ENCODE measurements around the gene TNKS2. TPM values are rescaled to one million over a fixed set of nuclear protein-coding genes. Genes with fewer than 3 reads are reported as not detected.

Gene TNKS2
- total RNA-seq, 4 donors from 2014 or later: 40.5 to 70.0 (median 57.4) TPM

DNA sequence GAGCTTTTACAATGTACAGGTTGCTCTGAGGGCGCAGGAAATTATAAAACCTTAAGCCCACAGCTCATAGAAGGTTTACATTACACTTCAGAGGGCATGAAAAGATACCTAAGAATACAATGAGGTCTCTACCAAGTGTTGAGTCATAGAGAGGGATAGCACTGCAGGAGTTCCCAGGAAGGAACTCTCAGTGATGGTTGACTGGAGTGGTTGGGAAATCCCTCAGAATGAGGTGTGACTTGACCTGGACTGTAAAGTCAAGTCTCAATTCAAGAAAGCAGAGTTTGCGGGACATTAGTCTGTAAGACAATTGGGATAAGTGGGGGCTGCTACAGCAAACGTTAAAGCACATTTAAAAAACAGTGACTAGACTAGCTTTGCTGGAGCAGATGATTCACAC, 21.9 kb downstream of the TNKS2 start:
- WGBS, 2 donors: 81 to 88% methylated on average over 3 of the region's 3 CpGs
- intact Hi-C loops (cut with DNase I; ENCODE audit: low total_unique reads): no loop called here
- no peak overlapping the region for H3K4me3 ChIP-seq (ENCODE audit: low read depth, poor library complexity, severe bottlenecking)
- DNase-seq (ENCODE audit: low spot score in 2 of 2): no peak
- TF ChIP-seq POLR2A (IDR thresholded peaks at IDR 0.05): no peak
- TF ChIP-seq, protein P1, sequence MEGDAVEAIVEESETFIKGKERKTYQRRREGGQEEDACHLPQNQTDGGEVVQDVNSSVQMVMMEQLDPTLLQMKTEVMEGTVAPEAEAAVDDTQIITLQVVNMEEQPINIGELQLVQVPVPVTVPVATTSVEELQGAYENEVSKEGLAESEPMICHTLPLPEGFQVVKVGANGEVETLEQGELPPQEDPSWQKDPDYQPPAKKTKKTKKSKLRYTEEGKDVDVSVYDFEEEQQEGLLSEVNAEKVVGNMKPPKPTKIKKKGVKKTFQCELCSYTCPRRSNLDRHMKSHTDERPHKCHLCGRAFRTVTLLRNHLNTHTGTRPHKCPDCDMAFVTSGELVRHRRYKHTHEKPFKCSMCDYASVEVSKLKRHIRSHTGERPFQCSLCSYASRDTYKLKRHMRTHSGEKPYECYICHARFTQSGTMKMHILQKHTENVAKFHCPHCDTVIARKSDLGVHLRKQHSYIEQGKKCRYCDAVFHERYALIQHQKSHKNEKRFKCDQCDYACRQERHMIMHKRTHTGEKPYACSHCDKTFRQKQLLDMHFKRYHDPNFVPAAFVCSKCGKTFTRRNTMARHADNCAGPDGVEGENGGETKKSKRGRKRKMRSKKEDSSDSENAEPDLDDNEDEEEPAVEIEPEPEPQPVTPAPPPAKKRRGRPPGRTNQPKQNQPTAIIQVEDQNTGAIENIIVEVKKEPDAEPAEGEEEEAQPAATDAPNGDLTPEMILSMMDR (IDR thresholded peaks at IDR 0.05): no peak

DNA sequence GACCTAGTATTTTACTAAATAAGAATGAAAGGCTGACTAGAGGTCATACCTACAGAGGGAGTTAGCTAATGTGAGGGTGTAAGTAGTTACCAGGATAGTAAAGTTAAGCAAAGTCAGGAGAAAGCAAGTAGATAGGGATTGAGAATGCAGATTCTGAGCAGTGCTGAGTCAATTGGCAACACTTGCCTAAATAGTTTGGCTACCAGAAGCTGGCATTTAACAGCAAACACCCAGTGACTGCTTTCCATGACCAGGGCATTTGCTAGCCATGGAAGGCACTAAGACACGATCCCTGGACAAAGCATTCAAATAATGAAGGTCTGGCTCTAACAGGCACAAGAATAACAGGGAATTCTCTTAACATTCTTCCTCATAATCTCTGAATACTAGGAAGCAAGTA, 25.9 kb downstream of the TNKS2 start:
- WGBS, 2 donors: 100% methylated on average over 1 of the region's 1 CpG
- no peak for TF ChIP-seq POLR2A (IDR thresholded peaks at IDR 0.05)
- TF ChIP-seq, protein P1 (IDR thresholded peaks at IDR 0.05): no peak
- DNase-seq (ENCODE audit: low spot score in 2 of 2): no peak
- intact Hi-C loops (cut with DNase I; ENCODE audit: low total_unique reads): no loop called here
- H3K4me3 ChIP-seq (ENCODE audit: low read depth, poor library complexity, severe bottlenecking): no peak overlapping the region

DNA sequence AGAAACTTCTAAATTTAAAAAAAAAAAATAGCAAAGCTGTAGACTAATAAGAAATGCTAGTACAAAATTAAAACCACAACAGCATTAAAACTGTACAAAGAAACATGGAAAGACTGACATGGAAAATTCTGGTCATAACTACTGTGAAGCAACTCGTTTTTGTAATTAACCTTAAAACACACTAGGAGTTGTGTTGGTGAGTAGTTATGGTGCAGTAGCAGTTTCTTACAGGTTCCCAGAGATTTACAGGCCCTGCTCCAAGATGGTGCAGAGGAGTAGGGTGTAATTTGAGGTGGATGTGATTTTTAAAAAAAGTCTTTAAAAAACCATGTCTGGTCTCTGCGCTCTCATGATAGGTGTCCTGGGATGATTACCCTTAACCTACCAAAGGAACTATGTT, 31.0 kb downstream of the TNKS2 start:
- no peak overlapping the region for H3K4me3 ChIP-seq (ENCODE audit: low read depth, poor library complexity, severe bottlenecking)
- TF ChIP-seq, protein P1 (IDR thresholded peaks at IDR 0.05): no peak
- TF ChIP-seq POLR2A (IDR thresholded peaks at IDR 0.05): no peak
- 74% methylated on average over 2 of the region's 2 CpGs for WGBS, 2 donors
- intact Hi-C loops (cut with DNase I; ENCODE audit: low total_unique reads): no loop called here
- no peak for DNase-seq (ENCODE audit: low spot score in 2 of 2)

DNA sequence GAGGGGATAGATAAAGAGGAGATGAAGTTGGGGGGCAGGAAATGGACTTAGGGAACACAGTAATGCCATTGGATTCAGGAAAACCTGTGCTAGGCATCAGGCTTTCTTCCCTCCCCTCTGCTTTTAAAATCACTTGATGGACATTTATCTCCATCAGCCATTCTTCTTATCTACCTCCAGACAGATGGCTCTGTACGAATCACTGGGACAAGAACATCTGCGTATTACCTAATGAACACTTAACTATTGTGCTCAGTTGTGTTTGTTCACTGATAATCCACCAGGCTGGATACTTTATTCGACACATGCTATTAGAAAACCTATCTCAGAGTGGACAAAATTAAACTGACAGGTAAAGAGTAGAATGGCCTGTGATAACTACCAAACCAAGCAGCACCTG, 40.0 kb downstream of the TNKS2 start:
- 79 to 92% methylated on average over 3 of the region's 3 CpGs for WGBS, 2 donors
- intact Hi-C loops (cut with DNase I; ENCODE audit: low total_unique reads): no loop called here
- no peak for TF ChIP-seq POLR2A (IDR thresholded peaks at IDR 0.05)
- TF ChIP-seq, protein P1 (IDR thresholded peaks at IDR 0.05): no peak
- no peak overlapping the region for H3K4me3 ChIP-seq (ENCODE audit: low read depth, poor library complexity, severe bottlenecking)
- no peak for DNase-seq (ENCODE audit: low spot score in 2 of 2)

DNA sequence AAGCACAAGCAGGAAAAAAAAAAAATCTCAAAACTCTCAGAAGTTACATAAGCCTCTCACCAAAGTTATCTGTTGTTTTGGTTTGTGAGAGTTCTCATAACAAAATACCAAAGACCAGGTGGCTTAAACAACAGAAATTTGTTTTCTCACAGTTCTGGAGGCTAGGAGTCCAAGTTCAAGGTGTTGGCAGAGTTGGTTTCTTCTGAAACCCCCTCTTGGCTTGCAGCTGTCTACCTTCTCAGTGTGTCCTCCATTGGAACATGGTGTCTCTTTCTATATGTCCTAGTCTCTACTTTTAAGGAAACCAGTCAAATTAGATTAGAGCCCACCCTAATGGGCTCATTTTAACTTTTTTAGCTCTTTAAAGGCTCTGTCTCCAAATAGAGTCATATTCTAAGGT, 44.9 kb downstream of the TNKS2 start:
- DNase-seq (ENCODE audit: low spot score in 2 of 2): no peak
- H3K4me3 ChIP-seq (ENCODE audit: low read depth, poor library complexity, severe bottlenecking): no peak overlapping the region
- intact Hi-C loops (cut with DNase I; ENCODE audit: low total_unique reads): no loop called here
- TF ChIP-seq, protein P1 (IDR thresholded peaks at IDR 0.05): no peak
- TF ChIP-seq POLR2A (IDR thresholded peaks at IDR 0.05): no peak

DNA sequence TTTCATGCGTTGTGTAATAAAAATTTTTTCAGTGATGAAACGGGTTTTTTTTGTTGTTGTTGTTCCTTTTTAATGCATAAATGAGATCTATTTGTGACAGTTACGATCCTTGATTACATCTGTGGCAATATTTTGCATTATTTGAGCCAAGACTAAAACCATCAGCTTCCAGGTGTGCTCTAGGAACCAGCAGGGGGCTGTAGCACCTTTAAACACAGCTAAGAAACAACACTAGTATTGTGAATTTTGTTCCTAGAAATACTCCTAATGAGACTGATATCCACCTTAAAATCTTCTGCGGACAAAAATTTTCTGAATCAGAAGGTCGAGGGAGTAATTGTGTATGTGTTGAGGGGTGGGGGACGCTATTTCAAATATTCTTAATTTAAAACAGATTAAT, 58.4 kb downstream of the TNKS2 start:
- H3K4me3 ChIP-seq (ENCODE audit: low read depth, poor library complexity, severe bottlenecking): no peak overlapping the region
- intact Hi-C loops (cut with DNase I; ENCODE audit: low total_unique reads): loop anchor here (5.0 kb wide), 1 partner anchor 1199 kb away; no protein-coding TSS in a partner anchor
- DNase-seq (ENCODE audit: low spot score in 2 of 2): no peak
- WGBS, 2 donors: 66 to 67% methylated on average over 6 of the region's 6 CpGs
- TF ChIP-seq POLR2A (IDR thresholded peaks at IDR 0.05): no peak
- TF ChIP-seq, protein P1 (IDR thresholded peaks at IDR 0.05): no peak
